K562 (cell line): Measurements from ENCODE around the gene RBM17. TPM values are rescaled to one million over a fixed set of nuclear protein-coding genes. Genes with fewer than 3 reads are reported as not detected.
A peak's percentile ranks its signal among the peaks of the same experiment; 100 is the strongest.

Experiments
- CBX8 ChIP-seq: fragments of 200-600 bp; sonication (generic); IDR thresholded peaks from 2 replicates; pipeline ENCODE4 v1.6.1; 2012; ENCODE audit warnings: borderline replicate concordance, mixed run types, low read depth, mild to moderate bottlenecking, moderate library complexity, mixed read lengths, low read length, control low read depth, inconsistent platforms; ENCODE audit not compliant: poor library complexity, severe bottlenecking; ENCODE audit errors: extremely low read depth
- CREB3L1 ChIP-seq: fragments of 450-650 bp; IDR thresholded peaks from 2 replicates; pipeline ENCODE4 v1.6.1; 2014; ENCODE audit warnings: low read depth, mild to moderate bottlenecking, moderate library complexity, borderline replicate concordance
- FOXP1 ChIP-seq: sonication (generic); formaldehyde crosslinking; IDR thresholded peaks from 2 replicates; pipeline ENCODE4 v1.8.0; 2022; ENCODE audit warnings: mild to moderate bottlenecking, missing genetic modification reagents
- MBD2 ChIP-seq: sonication (generic); IDR thresholded peaks from 2 replicates; pipeline ENCODE4 v1.6.1; 2016; ENCODE audit warnings: low read depth, borderline replicate concordance
- MTA1 ChIP-seq: fragments of 450-650 bp; IDR thresholded peaks from 2 replicates; pipeline ENCODE4 v1.6.1; 2017; ENCODE audit warnings: borderline replicate concordance
- NCOA2 ChIP-seq, 2 experiments: fragments of 450-650 bp; IDR thresholded peaks; 2 replicates each; pipeline ENCODE4 v1.6.1; 2018; ENCODE audit warnings: mild to moderate bottlenecking in 2 of 2, moderate library complexity in 1 of 2; ENCODE audit not compliant: partially characterized antibody in 2 of 2
- NKRF ChIP-seq: fragments of 450-650 bp; IDR thresholded peaks from 2 replicates; pipeline ENCODE4 v1.6.1; 2016; ENCODE audit warnings: borderline replicate concordance
- NR1H2 ChIP-seq: sonication (generic); formaldehyde crosslinking; IDR thresholded peaks from 2 replicates; pipeline ENCODE4 v1.4.0; 2020; ENCODE audit warnings: mild to moderate bottlenecking, missing genetic modification reagents
- NRF1 ChIP-seq, 2 experiments: fragments of 450-650 bp; IDR thresholded peaks in 1 of 2; conservative IDR thresholded peaks in 1 of 2; 2 replicates each; pipeline ENCODE4 v1.6.1; 2014; ENCODE audit warnings: mild to moderate bottlenecking in 2 of 2
- PTRF ChIP-seq: fragments of 450-650 bp; IDR thresholded peaks from 2 replicates; pipeline ENCODE4 v1.6.1; 2016; ENCODE audit warnings: mild to moderate bottlenecking, missing genetic modification characterization, missing compliant biosample characterization
- PURB ChIP-seq: sonication (generic); formaldehyde crosslinking; IDR thresholded peaks from 2 replicates; pipeline ENCODE4 v1.9.0; 2021; ENCODE audit warnings: low read depth, mild to moderate bottlenecking, missing genetic modification reagents
- RBM34 ChIP-seq: fragments of 200-400 bp; formaldehyde crosslinking; IDR thresholded peaks from 2 replicates; pipeline ENCODE4 v1.6.1; 2018; ENCODE audit warnings: low read length, borderline replicate concordance; ENCODE audit not compliant: insufficient read depth
- SMAD1 ChIP-seq: fragments of 150-350 bp; IDR thresholded peaks from 2 replicates; pipeline ENCODE4 v1.6.1; 2014; ENCODE audit warnings: low read length, low read depth; ENCODE audit not compliant: partially characterized antibody
- TEAD1 ChIP-seq, 2 experiments: fragments of 450-650 bp in 1 of 2; sonication (generic) in 1 of 2; formaldehyde crosslinking; IDR thresholded peaks; 2 replicates each; pipeline versions ENCODE4 v1.4.0 to v1.8.0; 2020 to 2022; ENCODE audit warnings: mild to moderate bottlenecking in 2 of 2, missing genetic modification reagents in 1 of 2
- VEZF1 ChIP-seq: fragments of 200-800 bp; sonication (Bioruptor generic); IDR thresholded peaks from 2 replicates; pipeline ENCODE4 v1.6.1; 2017; ENCODE audit warnings: missing genetic modification characterization, missing compliant biosample characterization
- ZBTB33 ChIP-seq: sonication (generic); formaldehyde crosslinking; IDR thresholded peaks from 2 replicates; pipeline ENCODE4 v1.8.1; 2023; ENCODE audit warnings: mild to moderate bottlenecking, missing genetic modification reagents
- ZBTB43 ChIP-seq: sonication (generic); formaldehyde crosslinking; IDR thresholded peaks from 2 replicates; pipeline ENCODE4 v1.8.0; 2023; ENCODE audit warnings: mild to moderate bottlenecking, missing genetic modification reagents
- ZC3H8 ChIP-seq: fragments of 450-650 bp; IDR thresholded peaks from 2 replicates; pipeline ENCODE4 v1.6.1; 2017
- polyA plus RNA-seq, 8 experiments: library from polyadenylated mRNA; depleted of rRNA in 4 of 8; stranded (reverse) in 5 of 8; unstranded in 3 of 8; fragments of >200 nt; fragmentation: Nextera tagmentation in 2 of 8; fragmentation: Illumina TruSeq in 1 of 8; extraction: Ambion mirVana in 2 of 8; extraction: Trizol in 1 of 8; gene quantifications; 2 replicates each; pipeline versions ENCODE4 v1.2.1 to v1.2.3, GENCODE V29; 2011 to 2014; ENCODE audit warnings: inconsistent platforms in 1 of 8, missing spikeins in 1 of 8
- total RNA-seq, 7 experiments: library from RNA; depleted of rRNA in 6 of 7; stranded (reverse); fragments of >200 nt in 6 of 7; fragmentation: Illumina TruSeq in 2 of 7; extraction: Trizol in 2 of 7; gene quantifications; 2 replicates each; pipeline versions ENCODE4 v1.2.1 to v1.2.3, GENCODE V29; 2011 to 2021; ENCODE audit warnings: low replicate concordance in 1 of 7

RBM17 gene
- total and polyA plus RNA-seq, 9 of the 15 experiments (the other 6 are each of a cell fraction or from before 2014, with no cell fraction given), result 23.6 to 217 (median 124) TPM

GRCh38 chr10:6144406-6145165 is 55.8 kb downstream of the RBM17 start (continued):
- no peak for TF ChIP-seq ZC3H8
- TF ChIP-seq ZBTB33, result no peak
- TF ChIP-seq VEZF1 (CRISPR knock-in tag), result peak; percentile 77
- no peak for TF ChIP-seq NCOA2 (IDR thresholded peaks at IDR 0.05; ENCODE audit: partially characterized antibody in 2 of 2)
- TF ChIP-seq NKRF, result no peak
- TF ChIP-seq MTA1, result no peak
- peak in 1 of 2 experiments; percentile 65; a peak in 2 of 4 replicates for TF ChIP-seq NRF1 (conservative IDR thresholded peaks at IDR 0.05 in 1 of 2, IDR thresholded peaks at IDR 0.05 in 1 of 2)
- no peak for TF ChIP-seq SMAD1
- TF ChIP-seq CBX8, result no peak
- TF ChIP-seq CREB3L1, result 0 out of 2 replicates have a peak, but pooled peaks have one; percentile 28
- TF ChIP-seq FOXP1 (CRISPR knock-in tag), result no peak
- TF ChIP-seq MBD2, result 0 out of 2 replicates have a peak, but pooled peaks have one; percentile 22
- no peak for TF ChIP-seq PURB (CRISPR knock-in tag)
- no peak for TF ChIP-seq PTRF (tag)
- no peak for TF ChIP-seq RBM34
- no peak for TF ChIP-seq ZBTB43 (CRISPR knock-in tag)
- no peak for TF ChIP-seq TEAD1 (CRISPR knock-in tag; IDR thresholded peaks at IDR 0.05)
- no peak for TF ChIP-seq NR1H2 (CRISPR knock-in tag)
